Trophoblast cell (in vitro differentiated cells and primary cell): ENCODE results near the gene IL13RA1.
"Not testable (repeated sequence)": the region's sequence is repeated elsewhere in the genome, so short reads cannot be mapped to it uniquely, and the experiment has no call there.

Experiments
- DNase-seq, 2 donors: peaks; one replicate each; pipeline ENCODE4 v3.0.0-alpha.2; 2016
- H2AFZ ChIP-seq: 2 replicates; pipeline ENCODE4 v1.6.1; 2013; ENCODE audit warnings: low read length, moderate library complexity, mild to moderate bottlenecking; ENCODE audit not compliant: insufficient read depth, poor library complexity
- H2AK5ac ChIP-seq: 2 replicates; pipeline ENCODE4 v1.6.1; 2013; ENCODE audit warnings: mild to moderate bottlenecking, low read length
- H2BK120ac ChIP-seq: 2 replicates; pipeline ENCODE4 v1.6.1; 2013; ENCODE audit warnings: low read length, mild to moderate bottlenecking, moderate library complexity; ENCODE audit not compliant: insufficient read depth, poor library complexity
- H2BK12ac ChIP-seq: 2 replicates; pipeline ENCODE4 v1.6.1; 2013; ENCODE audit warnings: mild to moderate bottlenecking, low read length, moderate library complexity
- H2BK5ac ChIP-seq: 2 replicates; pipeline ENCODE4 v1.6.1; 2013; ENCODE audit warnings: low read length, low read depth, moderate library complexity, mild to moderate bottlenecking; ENCODE audit not compliant: poor library complexity
- H3K14ac ChIP-seq: 2 replicates; pipeline ENCODE4 v1.6.1; 2013; ENCODE audit warnings: mild to moderate bottlenecking, low read length
- H3K18ac ChIP-seq: 2 replicates; pipeline ENCODE4 v1.6.1; 2013; ENCODE audit warnings: mild to moderate bottlenecking, low read length
- H3K23ac ChIP-seq: 2 replicates; pipeline ENCODE4 v1.6.1; 2013; ENCODE audit warnings: low read length
- H3K27ac ChIP-seq: 2 replicates; pipeline ENCODE4 v1.5.1; 2013; ENCODE audit warnings: low read depth, mild to moderate bottlenecking, inconsistent platforms, low read length, moderate library complexity
- H3K27me3 ChIP-seq: 2 replicates; pipeline ENCODE4 v1.6.1; 2013; ENCODE audit warnings: inconsistent platforms, mild to moderate bottlenecking, low read length, moderate library complexity; ENCODE audit not compliant: insufficient read depth
- H3K36me3 ChIP-seq, 2 experiments: 1 replicate in 1 of 2; 2 replicates in 1 of 2; pipeline ENCODE4 v1.6.1; 2013; ENCODE audit warnings: low read length in 2 of 2, mild to moderate bottlenecking in 2 of 2, moderate library complexity in 1 of 2; ENCODE audit not compliant: insufficient read depth in 2 of 2, control insufficient read depth in 1 of 2
- H3K4ac ChIP-seq: 2 replicates; pipeline ENCODE4 v1.6.1; 2013; ENCODE audit warnings: low read depth, mild to moderate bottlenecking, low read length, moderate library complexity
- H3K4me1 ChIP-seq, 2 experiments: 1 replicate in 1 of 2; 2 replicates in 1 of 2; pipeline ENCODE4 v1.6.1; 2013; ENCODE audit warnings: low read length in 2 of 2, mild to moderate bottlenecking in 2 of 2, moderate library complexity in 1 of 2; ENCODE audit not compliant: insufficient read depth in 2 of 2, control insufficient read depth in 1 of 2
- H3K4me2 ChIP-seq: 2 replicates; pipeline ENCODE4 v1.6.1; 2013; ENCODE audit warnings: inconsistent platforms, mild to moderate bottlenecking, low read length, moderate library complexity
- H3K4me3 ChIP-seq: 2 replicates; pipeline ENCODE4 v1.5.1; 2013; ENCODE audit warnings: mild to moderate bottlenecking, low read depth, low read length, inconsistent platforms
- H3K79me1 ChIP-seq: one replicate; pipeline ENCODE4 v1.6.1; 2013; ENCODE audit warnings: low read length
- H3K79me2 ChIP-seq: 2 replicates; pipeline ENCODE4 v1.6.1; 2013; ENCODE audit warnings: low read length, mild to moderate bottlenecking; ENCODE audit not compliant: control insufficient read depth, insufficient read depth, poor library complexity
- H3K9ac ChIP-seq: 2 replicates; pipeline ENCODE4 v1.6.1; 2013; ENCODE audit warnings: mild to moderate bottlenecking, low read length
- H3K9me3 ChIP-seq: 2 replicates; pipeline ENCODE4 v1.6.1; 2013; ENCODE audit warnings: low read depth, mild to moderate bottlenecking, control low read depth, inconsistent platforms, low read length; ENCODE audit not compliant: insufficient read depth
- H4K12ac ChIP-seq: 2 replicates; pipeline ENCODE4 v1.6.1; 2013; ENCODE audit warnings: low read depth, mild to moderate bottlenecking, low read length, moderate library complexity
- H4K8ac ChIP-seq: 2 replicates; pipeline ENCODE4 v1.6.1; 2013; ENCODE audit warnings: low read depth, mild to moderate bottlenecking, low read length, moderate library complexity
- H4K91ac ChIP-seq: one replicate; pipeline ENCODE4 v1.6.1; 2013; ENCODE audit warnings: low read depth, mild to moderate bottlenecking, low read length, moderate library complexity
- WGBS: extraction: QIAGEN DNeasy Blood & Tissue Kit; methylation state at CpG from one replicate; pipeline ENCODE4 v1.1.7; 2013; ENCODE audit warnings: missing lambda C conversion rate; ENCODE audit not compliant: insufficient read length, insufficient coverage; ENCODE audit errors: extremely low coverage; 5-methylcytosine and 5-hydroxymethylcytosine counted together

IL13RA1 gene

DNA sequence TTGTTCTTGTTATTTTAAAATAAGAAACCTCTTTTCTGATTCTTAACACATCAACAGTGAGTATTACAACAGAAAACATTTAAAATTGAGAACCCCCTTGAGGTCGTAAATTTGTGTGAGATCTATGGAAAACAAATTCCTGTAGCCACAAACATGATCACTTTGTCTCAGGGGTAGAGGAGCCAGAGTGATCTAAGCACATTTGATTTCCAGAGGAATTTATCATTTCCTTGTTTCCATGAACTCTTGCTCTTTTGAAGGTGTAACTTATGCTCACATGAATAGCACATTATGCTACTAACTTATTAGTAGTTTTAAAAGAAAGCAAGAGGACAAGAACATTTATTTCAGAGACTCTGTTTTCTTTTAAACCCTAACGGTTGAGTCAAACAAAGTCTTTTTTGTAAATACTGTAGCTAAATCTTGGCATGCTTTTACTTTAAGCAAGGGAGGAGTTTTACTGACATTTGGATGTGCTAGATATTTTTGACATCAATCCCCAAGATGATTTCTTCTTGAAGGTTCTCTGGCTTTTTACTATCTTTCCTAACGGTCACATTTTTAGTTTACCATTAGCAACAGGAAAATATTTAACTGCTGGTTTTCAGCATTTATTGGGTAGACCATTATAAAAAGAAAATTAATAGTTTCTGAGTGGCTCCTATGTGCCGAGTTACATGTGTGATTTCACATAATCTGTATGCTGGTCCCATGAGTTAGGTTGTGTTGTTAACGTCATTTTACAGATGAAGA, 68.3 kb downstream of the IL13RA1 start:
- Histone ChIP-seq H3K9ac (no peak overlapping the region), H3K79me2 (no peaks in the 10 kb centered on the region), H2BK5ac (no peak overlapping the region), H3K14ac (no peak overlapping the region), H2BK120ac (no peak overlapping the region), H3K27ac (no peak overlapping the region), H2AK5ac (no peak overlapping the region), H3K4me2 (no peak overlapping the region), H2AFZ (no peak overlapping the region), H4K8ac (no peak overlapping the region), H3K4ac (no peak overlapping the region), H3K18ac (no peak overlapping the region), H3K36me3 (no peaks in the 10 kb centered on the region), H3K9me3 (no peaks in the 10 kb centered on the region), H4K12ac (no peak overlapping the region), H3K4me1 (no peaks in the 10 kb centered on the region), H2BK12ac (no peak overlapping the region), H4K91ac (no peak overlapping the region), H3K79me1 (no peaks in the 10 kb centered on the region), H3K23ac (no peak overlapping the region), H3K27me3 (no peaks in the 10 kb centered on the region), H3K4me3 (no peak overlapping the region)
- WGBS: no CpG with 5 or more reads among the region's 5 CpGs
- no peak for DNase-seq

- H3K18ac ChIP-seq: no peak overlapping the region
- H3K27me3 ChIP-seq: no peaks in the 10 kb centered on the region
- no peak overlapping the region for H3K27ac ChIP-seq
- H3K4me2 ChIP-seq: no peak overlapping the region
- H3K9ac ChIP-seq: no peak overlapping the region
- H3K4me1 ChIP-seq: no peaks in the 10 kb centered on the region
- H2BK5ac ChIP-seq: no peak overlapping the region
- no peaks in the 10 kb centered on the region for H3K79me2 ChIP-seq
- no peak overlapping the region for H3K4ac ChIP-seq
- no peak overlapping the region for H4K12ac ChIP-seq
- no peaks in the 10 kb centered on the region for H3K36me3 ChIP-seq
- no peak overlapping the region for H2BK12ac ChIP-seq
- WGBS: no CpG with 5 or more reads among the region's 1 CpG
- no peaks in the 10 kb centered on the region for H3K79me1 ChIP-seq
- no peak overlapping the region for H4K91ac ChIP-seq
- H3K14ac ChIP-seq: no peak overlapping the region
- no peak for DNase-seq
- no peak overlapping the region for H2AK5ac ChIP-seq
- H3K23ac ChIP-seq: no peak overlapping the region
- no peak overlapping the region for H3K4me3 ChIP-seq
- H3K9me3 ChIP-seq: no peaks in the 10 kb centered on the region
- no peak overlapping the region for H2AFZ ChIP-seq
- H2BK120ac ChIP-seq: no peak overlapping the region
- H4K8ac ChIP-seq: no peak overlapping the region
Observed at GRCh38 chrX:118802857-118803256, 75.5 kb downstream of the IL13RA1 start.

GRCh38 chrX:118807151-118808017, 80.0 kb downstream of the IL13RA1 start:
- no peaks in the 10 kb centered on the region for H3K36me3 ChIP-seq
- H4K12ac ChIP-seq: no peak overlapping the region
- no peaks in the 10 kb centered on the region for H3K79me2 ChIP-seq
- H2AK5ac ChIP-seq: no peak overlapping the region
- H4K91ac ChIP-seq: no peak overlapping the region
- H2BK5ac ChIP-seq: no peak overlapping the region
- no peak overlapping the region for H3K23ac ChIP-seq
- peak; percentile 19 to 64 for DNase-seq
- H3K4me3 ChIP-seq: no peak overlapping the region
- no peak overlapping the region for H2AFZ ChIP-seq
- no peaks in the 10 kb centered on the region for H3K4me1 ChIP-seq
- H3K14ac ChIP-seq: no peak overlapping the region
- no peaks in the 10 kb centered on the region for H3K79me1 ChIP-seq
- no peak overlapping the region for H2BK120ac ChIP-seq
- H3K27ac ChIP-seq: no peak overlapping the region
- H2BK12ac ChIP-seq: no peak overlapping the region
- no peaks in the 10 kb centered on the region for H3K27me3 ChIP-seq
- H3K4ac ChIP-seq: no peak overlapping the region
- H3K9me3 ChIP-seq: no peaks in the 10 kb centered on the region
- no peak overlapping the region for H3K18ac ChIP-seq
- no peak overlapping the region for H4K8ac ChIP-seq
- WGBS: no CpG with 5 or more reads among the region's 4 CpGs
- H3K4me2 ChIP-seq: no peak overlapping the region
- H3K9ac ChIP-seq: no peak overlapping the region

DNA sequence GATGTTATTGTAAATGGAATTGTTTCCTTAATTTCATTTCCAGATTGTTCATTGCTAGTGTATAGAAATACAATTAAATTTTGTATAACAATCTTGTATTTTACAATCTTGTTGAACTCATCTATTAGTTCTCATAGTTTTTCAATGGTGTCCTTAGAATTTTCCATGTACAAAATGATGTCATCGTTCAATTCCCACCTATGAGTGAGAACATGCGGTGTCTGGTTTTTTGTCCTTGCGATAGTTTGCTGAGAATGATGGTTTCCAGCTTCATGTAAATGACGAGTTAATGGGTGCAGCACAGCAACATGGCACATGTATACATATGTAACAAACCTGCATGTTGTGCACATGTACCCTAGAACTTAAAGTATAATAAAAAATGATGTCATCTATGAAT, 89.9 kb downstream of the IL13RA1 start:
- not testable (repeated sequence) for H3K4me2 ChIP-seq, H3K4ac ChIP-seq, H2BK120ac ChIP-seq, H3K79me2 ChIP-seq, H3K4me3 ChIP-seq, H3K36me3 ChIP-seq, H3K14ac ChIP-seq, H2BK5ac ChIP-seq, H2AFZ ChIP-seq, H3K9me3 ChIP-seq, H4K91ac ChIP-seq, H3K79me1 ChIP-seq, H4K8ac ChIP-seq, DNase-seq, H3K23ac ChIP-seq, H3K27ac ChIP-seq, H3K4me1 ChIP-seq, H3K18ac ChIP-seq, H3K27me3 ChIP-seq, H3K9ac ChIP-seq, H2BK12ac ChIP-seq, H4K12ac ChIP-seq, H2AK5ac ChIP-seq
- no CpG with 5 or more reads among the region's 4 CpGs for WGBS
